GM15510 (cell line): ENCODE data around the gene RIMBP3C.
"Not testable (repeated sequence)": the region's sequence is repeated elsewhere in the genome, so short reads cannot be mapped to it uniquely, and the experiment has no call there.

Source experiments
- POLR2A ChIP-seq: IDR thresholded peaks from 3 replicates; pipeline ENCODE4 v1.6.1; 2011; ENCODE audit warnings: borderline replicate concordance; ENCODE audit not compliant: insufficient read length; ENCODE audit errors: extremely low read depth

The RIMBP3C gene, protein sequence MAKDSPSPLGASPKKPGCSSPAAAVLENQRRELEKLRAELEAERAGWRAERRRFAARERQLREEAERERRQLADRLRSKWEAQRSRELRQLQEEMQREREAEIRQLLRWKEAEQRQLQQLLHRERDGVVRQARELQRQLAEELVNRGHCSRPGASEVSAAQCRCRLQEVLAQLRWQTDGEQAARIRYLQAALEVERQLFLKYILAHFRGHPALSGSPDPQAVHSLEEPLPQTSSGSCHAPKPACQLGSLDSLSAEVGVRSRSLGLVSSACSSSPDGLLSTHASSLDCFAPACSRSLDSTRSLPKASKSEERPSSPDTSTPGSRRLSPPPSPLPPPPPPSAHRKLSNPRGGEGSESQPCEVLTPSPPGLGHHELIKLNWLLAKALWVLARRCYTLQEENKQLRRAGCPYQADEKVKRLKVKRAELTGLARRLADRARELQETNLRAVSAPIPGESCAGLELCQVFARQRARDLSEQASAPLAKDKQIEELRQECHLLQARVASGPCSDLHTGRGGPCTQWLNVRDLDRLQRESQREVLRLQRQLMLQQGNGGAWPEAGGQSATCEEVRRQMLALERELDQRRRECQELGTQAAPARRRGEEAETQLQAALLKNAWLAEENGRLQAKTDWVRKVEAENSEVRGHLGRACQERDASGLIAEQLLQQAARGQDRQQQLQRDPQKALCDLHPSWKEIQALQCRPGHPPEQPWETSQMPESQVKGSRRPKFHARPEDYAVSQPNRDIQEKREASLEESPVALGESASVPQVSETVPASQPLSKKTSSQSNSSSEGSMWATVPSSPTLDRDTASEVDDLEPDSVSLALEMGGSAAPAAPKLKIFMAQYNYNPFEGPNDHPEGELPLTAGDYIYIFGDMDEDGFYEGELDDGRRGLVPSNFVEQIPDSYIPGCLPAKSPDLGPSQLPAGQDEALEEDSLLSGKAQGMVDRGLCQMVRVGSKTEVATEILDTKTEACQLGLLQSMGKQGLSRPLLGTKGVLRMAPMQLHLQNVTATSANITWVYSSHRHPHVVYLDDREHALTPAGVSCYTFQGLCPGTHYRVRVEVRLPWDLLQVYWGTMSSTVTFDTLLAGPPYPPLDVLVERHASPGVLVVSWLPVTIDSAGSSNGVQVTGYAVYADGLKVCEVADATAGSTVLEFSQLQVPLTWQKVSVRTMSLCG (N-terminal part only)

GRCh38 chr22:21551361-21551760 lies at the start of gene RIMBP3C:
RIMBP3C (minus strand) TSS chr22:21551461; CDS start chr22:21550976, 485 bp downstream.
- not testable (repeated sequence) for TF ChIP-seq POLR2A

DNA sequence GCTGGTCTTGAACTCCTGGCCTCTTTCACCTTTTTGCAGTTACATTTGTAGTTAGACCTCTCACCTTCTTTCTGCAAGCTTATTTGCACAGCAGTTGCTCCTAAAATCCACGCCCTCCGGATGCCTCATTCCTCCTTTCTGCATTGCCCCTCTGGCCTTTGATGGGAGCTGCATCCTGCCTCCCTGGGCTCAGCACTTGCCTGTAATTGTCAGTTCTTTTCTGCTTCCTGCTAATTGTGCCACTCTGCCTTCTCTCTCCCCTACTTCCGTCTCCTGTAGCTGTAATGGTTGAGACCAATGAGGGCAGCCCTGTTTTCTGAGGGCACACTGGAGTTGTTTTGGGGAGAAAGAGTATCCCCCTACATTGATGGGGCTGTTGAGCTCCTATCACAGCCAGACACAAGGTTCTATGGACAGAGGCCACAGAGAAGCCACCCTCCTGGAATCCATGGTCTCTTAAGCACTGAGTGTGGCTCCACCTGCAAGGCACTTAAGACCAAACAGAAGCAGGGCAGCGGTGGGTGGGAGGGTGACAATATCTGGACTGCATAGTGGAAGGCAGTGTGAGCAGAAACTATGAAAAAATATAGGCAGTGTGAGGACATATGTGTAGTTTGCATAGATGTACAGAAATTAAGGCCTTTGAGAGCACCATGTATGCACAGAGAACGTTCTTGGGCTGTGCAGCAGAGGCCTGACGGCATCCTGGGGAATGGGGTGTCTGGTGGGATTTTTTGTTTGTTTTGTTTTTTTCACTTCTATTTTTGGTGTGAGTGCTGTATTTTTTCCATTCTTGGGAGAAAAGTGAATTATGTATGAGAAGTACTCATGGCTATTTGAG lies 48.0 kb upstream of the RIMBP3C start:
- no peak for TF ChIP-seq POLR2A

GRCh38 chr22:21598302-21598701 lies 47.0 kb upstream of the RIMBP3C start:
- TF ChIP-seq POLR2A: no peak

- no peak for TF ChIP-seq POLR2A
These were observed 43.7 kb upstream of the RIMBP3C start for GRCh38 chr22:21594865-21595452.

DNA sequence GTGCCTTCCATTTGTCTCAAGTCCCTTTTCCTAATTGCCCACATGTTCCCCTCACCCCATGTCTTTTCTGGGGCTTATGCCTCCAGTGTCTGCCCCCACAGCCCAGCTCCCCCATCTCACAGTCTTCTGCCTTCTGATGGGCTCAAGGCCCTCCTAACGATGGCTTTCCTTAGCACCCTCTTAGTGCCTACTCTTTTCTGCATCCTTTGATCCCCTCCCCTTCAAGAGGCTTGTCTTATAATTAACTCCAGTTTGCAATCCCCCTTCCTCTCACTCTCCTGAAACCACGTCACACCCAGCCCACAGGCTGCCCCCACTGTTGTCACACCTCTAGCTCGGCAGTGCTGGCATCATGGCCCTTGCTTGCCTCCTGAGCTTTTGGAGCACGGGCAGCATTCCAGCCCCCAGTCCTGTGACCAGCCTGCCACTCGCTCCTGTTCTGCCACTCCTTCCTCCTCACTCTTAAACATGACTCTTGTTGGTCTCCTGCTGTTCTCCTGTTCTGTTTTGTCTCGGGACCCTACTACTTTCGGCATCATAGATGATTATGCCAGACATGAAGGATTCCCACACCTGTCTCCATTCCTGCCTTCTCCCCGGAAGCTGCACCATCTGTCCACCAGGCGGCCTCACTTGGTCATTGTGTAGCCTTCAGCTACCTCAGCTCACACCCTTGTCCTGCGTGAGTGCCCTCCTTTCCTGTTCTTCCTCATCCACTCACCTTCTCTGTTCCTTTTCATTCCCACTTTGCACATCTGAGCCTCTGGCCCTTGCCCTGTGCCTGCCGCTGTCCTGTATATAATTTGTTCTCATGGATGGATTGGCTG lies 42.4 kb upstream of the RIMBP3C start:
- TF ChIP-seq POLR2A: no peak

DNA sequence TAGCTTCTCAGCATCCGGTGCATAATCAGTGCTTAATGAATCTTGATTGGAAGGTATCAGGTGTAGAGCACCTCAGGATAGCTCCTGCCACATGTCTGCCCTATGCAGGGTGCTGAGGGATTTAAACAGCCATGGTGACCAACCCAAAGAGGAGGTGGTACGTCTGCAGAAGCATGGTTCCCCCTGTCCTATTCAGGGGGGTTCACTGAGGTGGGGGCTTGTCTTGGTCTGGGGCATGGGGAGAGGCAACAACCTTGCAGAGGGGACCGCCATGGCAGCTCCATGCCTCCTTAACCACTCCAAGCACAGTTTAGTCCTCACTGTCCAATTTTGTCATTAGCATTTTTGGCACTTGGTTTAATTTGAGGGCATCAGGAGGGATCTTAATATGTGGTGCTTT lies 41.2 kb upstream of the RIMBP3C start:
- TF ChIP-seq POLR2A: no peak

- no peak for TF ChIP-seq POLR2A
These were observed 40.4 kb upstream of the RIMBP3C start for GRCh38 chr22:21591695-21592094.

DNA sequence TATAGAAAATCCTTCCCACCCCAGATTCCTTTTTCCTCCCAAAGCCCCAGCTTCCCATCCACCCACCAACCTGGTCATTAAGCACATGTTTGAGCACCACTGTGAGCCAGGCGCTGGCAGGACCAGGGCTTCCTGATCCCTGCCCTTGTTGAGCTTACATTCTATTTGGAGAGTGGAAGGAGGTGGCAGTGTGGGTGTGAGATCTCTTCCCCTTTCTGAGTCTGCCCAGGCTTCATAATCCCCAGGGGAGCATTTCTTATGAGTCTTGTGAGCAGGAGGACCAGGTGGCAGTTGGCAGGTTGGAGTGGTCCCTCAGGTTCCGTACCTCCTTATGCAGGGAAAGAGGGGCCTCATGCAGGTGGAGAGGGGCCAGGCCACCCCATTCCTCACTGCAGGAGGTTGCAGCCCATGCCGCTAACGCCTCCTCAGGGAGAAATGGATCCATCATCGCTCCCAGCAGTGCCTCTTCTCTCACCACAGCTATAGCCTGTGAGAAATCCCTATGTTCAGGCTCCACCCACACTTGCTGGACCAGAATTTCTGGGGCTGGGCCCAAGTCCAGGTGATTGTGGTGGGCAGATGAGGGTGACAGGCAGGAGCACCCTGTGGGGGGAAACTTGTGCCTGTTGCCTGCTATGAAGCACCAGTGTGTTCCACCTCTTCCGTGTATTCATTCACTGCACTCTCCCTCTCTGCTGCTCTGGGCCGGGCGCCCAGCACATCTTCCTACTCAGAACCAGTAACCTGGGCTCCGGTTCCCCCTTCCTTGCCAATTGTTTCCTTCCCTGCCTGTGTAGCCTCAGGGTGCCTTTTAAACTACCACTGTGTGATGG lies 39.8 kb upstream of the RIMBP3C start:
- TF ChIP-seq POLR2A: no peak

- no peak for TF ChIP-seq POLR2A
These were observed 38.1 kb upstream of the RIMBP3C start for GRCh38 chr22:21589396-21589795.

GRCh38 chr22:21587803-21588611 lies 36.7 kb upstream of the RIMBP3C start:
- no peak for TF ChIP-seq POLR2A

- TF ChIP-seq POLR2A: no peak
These were observed 34.1 kb upstream of the RIMBP3C start for GRCh38 chr22:21585389-21585788.
